HG03103 (cell line): ENCODE data around the gene GATAD2A.
"Not testable (repeated sequence)": the region's sequence is repeated elsewhere in the genome, so short reads cannot be mapped to it uniquely, and the experiment has no call there.

Experiments used
- ATAC-seq: cut with Tn5 transposase; IDR thresholded peaks from one replicate; pipeline ENCODE4 v1.9.1; 2021; ENCODE audit warnings: low read depth; ENCODE audit not compliant: unreplicated experiment

Gene GATAD2A, protein sequence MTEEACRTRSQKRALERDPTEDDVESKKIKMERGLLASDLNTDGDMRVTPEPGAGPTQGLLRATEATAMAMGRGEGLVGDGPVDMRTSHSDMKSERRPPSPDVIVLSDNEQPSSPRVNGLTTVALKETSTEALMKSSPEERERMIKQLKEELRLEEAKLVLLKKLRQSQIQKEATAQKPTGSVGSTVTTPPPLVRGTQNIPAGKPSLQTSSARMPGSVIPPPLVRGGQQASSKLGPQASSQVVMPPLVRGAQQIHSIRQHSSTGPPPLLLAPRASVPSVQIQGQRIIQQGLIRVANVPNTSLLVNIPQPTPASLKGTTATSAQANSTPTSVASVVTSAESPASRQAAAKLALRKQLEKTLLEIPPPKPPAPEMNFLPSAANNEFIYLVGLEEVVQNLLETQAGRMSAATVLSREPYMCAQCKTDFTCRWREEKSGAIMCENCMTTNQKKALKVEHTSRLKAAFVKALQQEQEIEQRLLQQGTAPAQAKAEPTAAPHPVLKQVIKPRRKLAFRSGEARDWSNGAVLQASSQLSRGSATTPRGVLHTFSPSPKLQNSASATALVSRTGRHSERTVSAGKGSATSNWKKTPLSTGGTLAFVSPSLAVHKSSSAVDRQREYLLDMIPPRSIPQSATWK

DNA sequence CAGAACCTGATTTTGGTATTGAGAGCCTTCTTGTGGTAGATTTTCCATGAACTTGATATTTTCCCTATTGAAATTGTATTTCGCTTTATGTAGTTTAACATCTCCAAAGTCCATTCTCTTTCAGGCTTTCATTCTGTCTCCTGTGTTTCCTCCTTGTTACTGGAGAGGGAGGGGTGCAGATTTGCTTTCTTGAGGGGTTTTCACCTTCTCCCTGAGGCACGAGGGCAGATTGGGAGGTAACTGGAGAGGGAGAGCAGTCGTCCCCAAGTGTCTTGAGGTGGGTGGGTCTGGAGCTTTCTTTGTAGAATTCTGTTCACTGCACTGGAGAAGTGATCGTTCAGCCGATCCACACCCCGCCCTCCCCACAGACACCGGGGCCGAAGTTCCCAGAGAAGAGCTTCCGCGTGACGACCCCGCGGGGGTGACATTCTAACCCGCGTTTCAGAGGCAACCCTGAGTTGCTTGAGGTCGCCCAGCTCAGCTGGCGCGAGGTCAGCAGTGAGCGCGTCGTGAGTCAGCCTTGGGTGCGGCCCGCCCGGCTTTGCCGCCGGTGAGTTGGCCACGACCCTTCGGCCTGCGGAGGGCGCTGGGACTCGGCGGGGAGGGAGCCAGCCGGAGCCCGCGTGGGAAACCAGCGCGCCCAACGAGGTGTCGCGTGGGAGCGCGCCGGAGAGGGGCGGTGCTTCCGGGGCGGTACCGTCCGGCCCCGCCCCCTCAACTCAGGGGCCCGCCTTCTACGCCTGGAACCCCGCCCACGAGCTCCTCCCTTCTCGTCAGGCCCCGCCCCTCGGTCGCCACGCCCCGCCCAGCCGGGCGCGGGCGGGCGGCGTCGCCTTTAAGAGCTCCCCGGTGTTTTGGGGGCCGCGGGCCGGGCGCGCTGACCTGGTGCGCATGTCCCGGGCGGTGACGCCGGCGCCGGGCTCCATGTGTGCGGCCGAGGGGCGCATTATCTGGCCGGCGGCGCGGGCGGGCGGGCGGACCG, at the start of gene GATAD2A:
Gene GATAD2A, plus strand, starts transcription at position 797 of the 982 bp plus-strand sequence. CDS start 59,671 bp downstream, outside the sequence.
- peak; percentile 57 for ATAC-seq

DNA sequence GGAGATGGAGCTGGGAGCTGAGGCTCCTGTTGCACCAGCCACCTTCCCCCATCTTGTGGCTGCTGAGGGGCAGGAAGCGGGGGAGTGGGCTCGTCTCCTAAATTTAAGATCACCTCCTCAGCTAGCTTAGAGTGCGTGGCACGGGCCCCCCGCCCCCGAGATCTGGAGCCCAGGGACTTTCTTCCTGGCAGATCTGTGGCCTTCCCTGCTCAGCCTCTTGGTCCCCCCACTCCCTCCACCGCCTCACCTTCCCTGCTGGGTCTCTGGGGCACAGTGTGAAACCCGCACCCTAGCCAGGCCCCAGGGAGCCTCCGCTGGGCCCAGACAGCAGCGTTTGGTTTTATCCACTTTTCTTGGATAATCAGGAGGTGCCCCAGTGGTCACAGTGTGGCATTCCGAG, 49.0 kb upstream of the GATAD2A start:
- no peak for ATAC-seq

DNA sequence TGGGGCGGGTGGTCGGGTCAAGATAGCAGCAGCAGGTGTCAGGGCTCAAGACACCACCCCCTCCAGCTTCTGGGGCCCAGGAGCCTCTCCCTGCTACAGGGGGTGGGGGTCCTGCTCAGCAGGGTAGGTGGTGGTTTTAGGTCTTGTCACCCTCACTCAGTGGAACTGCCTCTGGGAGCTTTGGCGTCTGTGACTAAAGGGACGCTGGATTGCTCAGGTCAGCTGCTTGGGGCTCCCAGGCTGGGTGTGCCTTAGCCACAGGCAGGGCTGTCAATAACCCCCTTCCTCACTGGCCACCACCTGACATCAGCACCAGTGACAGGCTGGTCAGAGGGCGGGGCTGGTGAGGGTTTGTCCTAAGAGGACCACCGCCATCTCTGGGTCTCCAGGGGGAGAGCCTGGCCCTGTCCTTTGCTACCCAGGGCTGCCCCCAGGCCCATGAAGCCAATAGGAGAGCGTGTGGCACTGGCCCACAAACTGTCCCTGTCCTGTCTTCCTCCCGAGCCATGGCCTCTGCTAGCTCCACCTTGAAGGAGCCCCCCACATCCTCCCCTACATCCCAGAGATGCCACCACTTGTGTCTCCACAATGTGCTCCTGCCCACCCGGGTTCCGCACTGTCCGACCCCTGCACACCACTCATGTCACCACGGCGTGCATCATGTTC, 48.4 kb upstream of the GATAD2A start:
- no peak for ATAC-seq

DNA sequence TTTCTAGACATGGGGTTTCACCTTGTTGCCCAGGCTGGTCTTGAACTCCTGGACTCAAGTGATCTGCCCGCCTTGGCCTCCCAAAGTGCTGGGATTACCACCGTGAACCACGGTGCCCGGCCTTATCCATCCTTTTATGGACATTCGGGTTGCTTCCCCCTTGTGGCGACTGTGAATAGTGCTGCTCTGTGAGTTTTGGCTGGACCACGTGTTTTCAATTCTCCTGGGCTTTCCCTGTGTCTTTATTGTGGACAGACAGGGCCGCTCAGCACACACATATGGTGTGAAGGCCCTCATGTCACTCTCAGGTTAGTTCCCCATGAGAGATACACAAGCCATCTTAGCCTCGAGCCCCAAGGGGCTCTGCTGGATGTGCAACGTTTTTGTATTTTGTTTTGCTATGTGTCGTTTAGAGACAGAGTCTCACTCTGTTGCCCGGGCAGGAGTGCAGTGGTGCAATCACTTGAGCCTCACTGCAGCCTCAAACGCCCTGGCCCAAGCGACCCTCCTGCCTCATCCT, 44.3 kb upstream of the GATAD2A start:
- ATAC-seq = no peak

DNA sequence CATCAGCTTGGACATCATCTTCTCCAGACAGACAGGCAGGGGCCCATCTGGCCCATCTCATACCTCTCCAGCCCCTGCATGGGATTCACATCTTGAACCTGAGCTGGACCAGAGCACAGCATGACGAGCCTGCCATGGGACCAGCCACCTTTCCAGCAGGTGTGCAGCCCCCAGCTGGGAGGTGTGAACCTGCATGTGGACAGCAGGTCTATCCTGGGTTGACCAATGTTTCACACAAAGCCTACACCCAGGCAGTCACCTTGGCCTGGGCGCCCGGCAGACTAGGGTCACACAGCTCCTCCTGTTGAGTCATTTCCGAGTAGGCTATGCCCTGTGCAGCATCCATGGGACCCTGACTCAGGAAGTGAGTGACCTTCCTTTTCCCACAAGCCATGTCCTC, 43.4 kb upstream of the GATAD2A start:
- no peak for ATAC-seq

DNA sequence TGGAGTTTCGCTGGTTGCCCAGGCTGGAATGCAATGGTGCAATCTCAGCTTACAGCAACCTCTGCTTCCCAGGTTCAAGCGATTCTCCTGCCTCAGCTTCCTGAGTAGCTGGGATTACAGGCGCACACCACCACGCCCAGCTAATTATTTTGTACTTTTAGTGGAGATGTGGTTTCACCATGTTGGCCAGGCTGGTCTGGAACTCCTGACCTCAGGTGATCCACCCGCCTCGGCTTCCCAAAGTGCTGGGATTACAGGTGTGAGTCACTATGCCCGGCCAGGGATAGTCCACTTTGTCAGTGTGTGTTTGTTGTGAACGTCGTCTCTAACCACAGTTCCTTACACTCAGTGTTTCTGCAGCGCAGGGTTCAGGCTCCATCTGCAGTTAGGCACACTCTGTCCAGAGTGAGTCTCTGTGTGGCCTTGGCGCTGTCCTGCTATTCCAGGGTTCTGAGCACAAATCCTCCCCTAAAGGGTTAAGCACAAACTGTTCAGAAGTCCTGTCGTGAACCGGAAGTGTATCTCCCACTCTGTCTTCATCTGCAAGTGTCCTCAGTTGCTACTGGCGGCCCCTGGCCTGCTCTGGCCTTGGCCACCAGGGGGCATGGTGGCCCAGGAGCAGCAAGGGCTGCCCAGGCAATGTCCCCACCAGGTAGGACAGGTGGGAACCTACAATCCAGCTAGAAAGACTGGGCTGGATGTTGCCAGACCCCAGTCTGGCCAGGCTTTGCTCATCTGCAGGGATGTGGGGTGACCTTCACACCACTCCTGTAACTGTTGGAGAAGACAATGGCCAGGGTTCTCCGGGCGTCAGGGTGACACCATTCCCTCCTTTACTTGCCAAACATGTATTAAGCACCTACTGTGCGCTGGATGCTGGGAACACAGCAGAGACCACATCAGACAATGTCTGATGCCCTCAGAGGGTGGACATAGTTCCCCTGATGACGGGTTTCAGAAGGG, 38.8 kb upstream of the GATAD2A start:
- peak; percentile 53 for ATAC-seq

DNA sequence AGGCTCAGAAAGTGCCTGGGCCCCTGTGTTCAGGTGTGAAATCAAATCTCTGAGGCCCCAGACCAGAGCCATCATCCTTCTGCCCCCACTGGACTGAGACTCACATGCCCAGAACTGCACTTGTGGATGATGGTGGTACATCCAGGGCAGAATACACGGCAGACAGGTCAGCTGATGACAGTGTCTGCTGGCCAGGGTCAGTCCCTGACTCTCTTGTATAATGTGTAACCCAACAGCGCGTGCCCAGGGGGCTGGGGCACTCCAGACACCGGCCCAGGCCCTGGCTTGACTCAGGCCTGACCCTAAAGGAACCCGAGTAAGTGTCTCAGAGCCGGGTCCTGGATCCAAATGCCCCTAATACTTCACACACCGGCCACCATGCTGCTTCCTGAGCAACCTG, 37.4 kb upstream of the GATAD2A start:
- no peak for ATAC-seq

DNA sequence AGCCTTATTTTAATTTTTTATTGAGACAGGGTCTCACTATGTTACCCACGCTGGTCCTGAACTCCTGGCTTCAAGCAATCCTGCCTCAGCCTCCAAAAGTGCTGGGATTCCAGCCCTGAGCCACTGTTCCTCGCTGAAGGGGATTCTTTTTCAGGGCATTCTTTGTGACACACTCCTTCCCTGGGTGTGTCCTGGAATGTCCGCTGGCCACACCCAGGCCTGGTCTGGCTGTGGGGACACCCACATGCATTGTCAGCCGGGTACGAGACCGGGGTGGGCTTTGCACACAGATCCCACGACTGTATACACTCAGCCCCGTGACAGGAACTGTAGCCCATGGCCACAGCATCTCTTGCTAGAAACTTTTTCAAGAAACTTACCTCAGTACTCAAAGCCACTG, 34.4 kb upstream of the GATAD2A start:
- no peak for ATAC-seq

DNA sequence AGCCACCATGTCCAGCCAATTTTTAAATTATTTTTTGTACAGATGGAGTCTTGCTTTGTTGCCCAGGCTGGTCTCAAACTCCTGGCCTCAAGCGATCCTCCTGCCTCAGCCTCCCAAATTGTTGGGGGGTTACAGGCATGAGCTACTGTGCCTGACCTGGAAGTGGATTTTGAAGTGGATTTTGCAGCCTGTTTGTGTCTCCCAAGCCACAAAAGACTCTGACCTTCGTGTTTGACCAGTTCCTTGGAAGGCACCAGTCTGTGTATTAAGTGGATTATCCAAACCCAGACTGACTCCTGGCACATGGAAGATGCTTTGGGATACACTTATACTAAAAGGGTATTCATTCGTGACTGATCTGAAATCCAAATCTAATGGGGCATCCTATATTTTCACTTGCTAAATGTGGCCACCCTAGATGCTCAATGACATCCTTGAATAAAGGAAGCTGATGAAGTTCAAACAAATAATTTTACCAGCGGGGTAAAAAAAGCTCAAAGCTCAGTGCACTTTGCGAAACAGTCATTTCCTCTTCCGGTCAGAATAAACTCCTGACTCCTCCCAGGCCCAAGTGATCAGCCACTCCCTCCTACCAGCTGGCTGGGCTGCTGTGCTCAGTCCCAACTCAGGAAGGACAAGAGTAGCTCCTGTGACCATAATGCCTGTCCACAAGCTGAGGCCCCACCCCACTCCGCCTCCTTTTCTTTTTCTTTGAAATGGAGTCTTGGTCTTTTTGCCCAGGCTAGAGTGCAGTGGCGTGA, 32.6 kb upstream of the GATAD2A start:
- ATAC-seq = peak; percentile 77

DNA sequence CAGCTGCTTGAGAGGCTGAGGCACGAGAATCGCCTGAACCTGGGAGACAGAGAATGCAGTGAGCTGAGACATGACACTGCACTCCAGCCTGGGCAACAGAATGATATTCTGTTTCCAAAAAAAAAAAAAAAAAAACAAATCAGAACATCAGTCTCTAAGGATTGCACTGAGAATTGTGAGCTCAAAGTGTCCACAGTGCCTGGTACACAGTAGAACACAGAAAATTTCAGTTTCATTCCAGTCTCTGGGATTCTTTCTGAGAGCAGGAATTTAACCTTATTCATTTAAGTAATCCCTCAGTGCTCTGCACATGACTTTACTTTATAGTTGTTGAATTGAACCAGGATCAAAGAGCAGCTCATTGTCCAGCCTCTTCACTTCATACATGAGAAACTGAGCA, 25.9 kb upstream of the GATAD2A start:
- no peak for ATAC-seq

DNA sequence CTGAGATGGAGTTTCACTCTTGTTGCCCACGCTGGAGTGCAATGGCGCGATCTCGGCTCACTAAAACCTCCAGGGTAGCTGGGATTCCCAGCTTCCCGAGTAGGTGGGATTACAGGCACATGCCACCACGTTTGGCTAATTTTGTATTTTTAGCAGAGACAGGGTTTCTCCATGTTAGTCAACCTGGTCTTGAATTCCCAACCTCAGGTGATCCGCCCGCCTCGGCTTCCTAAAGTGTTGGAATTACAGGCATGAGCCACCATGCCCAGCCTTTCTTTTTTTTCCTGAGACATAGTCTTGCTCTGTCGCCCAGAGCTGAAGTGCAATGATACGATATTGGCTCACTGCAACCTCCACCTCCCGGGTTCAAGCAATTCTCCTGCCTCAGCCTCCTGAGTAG, 25.2 kb upstream of the GATAD2A start:
- ATAC-seq = not testable (repeated sequence)

DNA sequence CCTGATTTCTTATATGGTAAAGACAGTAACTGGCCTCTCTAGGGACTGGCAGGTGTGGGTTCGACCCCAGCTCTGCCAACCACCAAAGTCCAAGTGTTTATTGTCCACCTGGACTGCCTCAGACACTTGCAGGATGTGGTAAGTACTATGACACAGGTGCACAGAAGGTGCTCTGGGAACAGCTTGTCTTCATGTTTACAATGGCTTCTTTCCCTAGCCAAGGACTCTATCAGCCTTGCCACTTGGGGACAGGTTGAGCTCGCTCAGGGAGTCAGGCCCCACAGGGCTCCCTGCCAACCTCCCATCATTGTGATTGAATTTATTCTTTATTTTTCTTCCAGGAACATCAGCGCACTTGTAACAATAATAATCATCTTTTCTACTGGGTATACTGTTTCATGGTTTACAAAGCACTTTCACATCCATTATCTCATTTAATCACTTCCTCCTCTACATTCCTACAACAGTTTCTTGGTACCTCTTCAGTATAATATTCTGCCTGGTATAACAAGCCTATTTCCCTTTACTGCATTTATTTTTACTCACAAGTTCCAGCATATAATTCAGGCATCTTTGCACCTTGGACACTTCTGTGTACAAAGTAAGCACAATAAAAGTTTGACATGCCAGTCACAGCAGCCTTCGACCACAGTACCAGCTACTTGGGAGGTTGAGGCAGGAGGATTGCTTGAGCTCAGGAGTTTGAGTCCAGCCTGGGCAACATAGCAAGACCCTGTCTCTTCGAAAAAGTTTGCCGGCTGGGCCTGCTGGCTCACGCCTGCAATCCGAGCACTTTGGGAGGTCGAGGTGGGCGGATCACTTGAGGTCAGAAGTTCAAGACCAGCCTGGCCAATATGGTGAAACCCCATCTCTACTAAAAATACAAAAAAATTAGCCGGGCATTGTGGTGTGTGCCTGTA, 24.2 kb upstream of the GATAD2A start:
- ATAC-seq = no peak

DNA sequence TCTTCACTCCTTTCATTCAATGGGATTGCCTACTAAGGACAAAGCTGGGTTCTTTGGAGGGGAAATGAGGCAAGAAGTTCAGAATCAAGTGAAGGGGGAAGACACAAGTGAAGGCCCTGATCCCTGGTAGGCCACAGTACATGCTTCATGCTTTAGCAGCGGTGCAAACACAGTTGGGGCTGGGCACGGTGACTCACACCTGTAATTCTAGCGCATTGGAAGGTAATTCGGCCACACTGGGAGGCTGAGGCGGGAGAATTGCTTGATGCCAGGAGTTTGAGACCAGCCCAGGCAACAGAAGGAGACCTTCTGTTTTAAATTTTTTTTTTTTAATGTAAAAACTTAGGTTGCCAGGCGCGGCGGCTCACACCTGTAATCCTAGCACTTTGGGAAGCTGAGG, 23.4 kb upstream of the GATAD2A start:
- no peak for ATAC-seq

DNA sequence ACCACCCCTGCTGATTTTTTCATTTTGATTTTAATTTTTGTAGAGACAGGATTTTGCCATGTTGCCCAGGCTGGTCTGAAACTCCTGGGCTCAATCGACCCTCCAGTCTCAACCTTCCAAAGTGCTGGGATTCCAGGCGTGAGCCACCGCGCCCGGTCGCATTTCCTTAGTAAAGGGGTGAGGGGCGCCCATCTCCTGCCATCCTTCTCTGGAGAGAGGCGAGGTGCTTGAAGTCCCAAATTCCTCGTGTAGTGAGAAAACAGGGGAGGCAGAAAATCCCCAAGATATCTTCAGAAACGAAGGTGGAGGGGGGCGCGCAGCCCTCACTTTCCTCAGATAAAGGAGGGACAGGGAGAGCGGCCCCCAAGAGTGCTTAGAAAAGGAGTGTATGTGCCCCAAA, 21.0 kb upstream of the GATAD2A start:
- no peak for ATAC-seq

DNA sequence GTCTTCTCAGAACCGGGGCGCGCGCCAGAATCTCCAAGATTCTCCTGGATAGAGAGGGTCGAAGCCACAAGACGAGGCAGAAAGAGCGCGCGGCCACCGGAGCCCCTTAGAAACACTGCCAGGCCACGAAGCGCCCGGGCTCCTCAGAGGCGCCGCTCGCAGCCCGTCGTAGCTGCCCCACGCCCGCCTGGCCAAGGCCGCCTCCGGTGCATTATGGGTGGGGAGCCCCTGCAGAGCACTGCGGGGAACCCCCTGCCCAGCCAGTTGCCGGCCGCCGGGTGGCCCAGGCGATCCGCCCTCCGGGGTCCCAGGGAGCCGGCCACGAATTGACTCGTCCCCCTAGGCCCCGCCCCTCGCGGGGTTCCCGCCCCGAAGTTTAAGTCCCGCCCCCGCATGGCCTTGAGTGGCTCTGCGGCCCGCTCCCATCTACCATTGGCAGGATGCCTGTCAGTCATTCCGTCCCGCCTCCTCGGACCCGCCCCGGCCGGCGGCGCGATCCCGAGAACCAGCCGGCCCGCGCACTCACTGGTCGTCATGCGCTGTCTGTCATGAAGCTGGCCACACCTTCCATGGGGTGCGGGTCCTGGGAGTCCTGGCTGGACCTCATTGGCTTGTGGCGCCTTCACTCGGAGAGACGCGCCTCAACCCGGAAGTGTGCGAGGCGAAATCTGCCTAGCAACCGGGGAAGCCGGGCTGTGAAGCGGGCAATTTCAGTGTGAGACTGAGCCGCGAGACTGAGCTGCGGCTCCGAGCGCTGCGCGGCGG, 20.2 kb upstream of the GATAD2A start:
- peak; percentile 90 for ATAC-seq
